T-helper 17 cell (primary cell): Measurements from ENCODE around the gene UBFD1. TPM values are rescaled to one million over a fixed set of nuclear protein-coding genes. Genes with fewer than 3 reads are reported as not detected.
"Not testable (repeated sequence)": the region's sequence is repeated elsewhere in the genome, so short reads cannot be mapped to it uniquely, and the experiment has no call there.

Source experiments
- ATAC-seq: fragments of 150-1000 bp; cut with Tn5 transposase; 2 replicates; pipeline ENCODE4 v1.10.0; 2021; ENCODE audit warnings: mild to moderate bottlenecking, moderate library complexity
- DNase-seq, 3 donors: peaks; one replicate each; pipeline versions ENCODE4 v3.0.0 to v3.0.0-alpha.2; 2020 to 2021
- H3K9me3 ChIP-seq: one replicate; pipeline ENCODE4 v1.7.0; 2013; ENCODE audit warnings: low read length, mild to moderate bottlenecking; ENCODE audit not compliant: control insufficient read depth, poor library complexity, severe bottlenecking
- H3K27ac Mint-ChIP-seq: one replicate; pipeline ENCODE4 v1.8.0; 2022; ENCODE audit warnings: mild to moderate bottlenecking, moderate library complexity, mixed read lengths
- H3K27me3 Mint-ChIP-seq: one replicate; pipeline ENCODE4 v1.8.0; 2022; ENCODE audit warnings: mixed read lengths
- H3K36me3 Mint-ChIP-seq: one replicate; pipeline ENCODE4 v1.8.0; 2022; ENCODE audit warnings: low read depth, mixed read lengths
- H3K4me1 Mint-ChIP-seq: one replicate; pipeline ENCODE4 v1.8.0; 2022; ENCODE audit warnings: mild to moderate bottlenecking, mixed read lengths
- H3K4me3 Mint-ChIP-seq: one replicate; pipeline ENCODE4 v1.8.0; 2022; ENCODE audit warnings: mild to moderate bottlenecking, moderate library complexity, mixed read lengths
- total RNA-seq, 4 donors: library from RNA in 2 of 4; stranded (reverse) in 2 of 4; gene quantifications; one replicate each; pipeline ENCODE4 v1.2.3 and lab custom pipeline; 2022 to 2026

UBFD1 gene
- total RNA-seq, 2 donors from 2014 or later, result 37.9 to 43.3 TPM

- H3K27me3 Mint-ChIP-seq, result no peaks in the 10 kb centered on the region
Observed at GRCh38 chr16:23534868-23535860, 22.4 kb upstream of the UBFD1 start.

GRCh38 chr16:23535901-23536300 is 21.6 kb upstream of the UBFD1 start:
- Mint-ChIP-seq H3K27ac (no peak overlapping the region), H3K4me3 (no peak overlapping the region), H3K36me3 (no peaks in the 10 kb centered on the region), H3K27me3 (no peaks in the 10 kb centered on the region), H3K4me1 (no peaks in the 10 kb centered on the region)
- no peaks in the 10 kb centered on the region for H3K9me3 ChIP-seq
- DNase-seq, result no peak
- ATAC-seq, result no peak

More at GRCh38 chr16:23534868-23535860, 22.4 kb upstream of the UBFD1 start:
- no peaks in the 10 kb centered on the region for H3K9me3 ChIP-seq
- no peak overlapping the region for H3K27ac Mint-ChIP-seq
- ATAC-seq (no peak), DNase-seq (no peak)
- no peaks in the 10 kb centered on the region for H3K4me1 Mint-ChIP-seq
- no peak overlapping the region for H3K4me3 Mint-ChIP-seq
- H3K36me3 Mint-ChIP-seq, result no peaks in the 10 kb centered on the region

- Mint-ChIP-seq H3K36me3 (no peaks in the 10 kb centered on the region), H3K27ac (no peak overlapping the region)
- ATAC-seq, result no peak
Observed at GRCh38 chr16:23537390-23537789, 20.1 kb upstream of the UBFD1 start.

GRCh38 chr16:23538919-23539278 is 18.6 kb upstream of the UBFD1 start:
- H3K9me3 ChIP-seq, result no peaks in the 10 kb centered on the region
- DNase-seq (no peak), ATAC-seq (no peak)
- H3K4me3 Mint-ChIP-seq, result no peak overlapping the region
- H3K27ac Mint-ChIP-seq, result no peak overlapping the region
- H3K27me3 Mint-ChIP-seq, result no peaks in the 10 kb centered on the region
- no peaks in the 10 kb centered on the region for H3K4me1 Mint-ChIP-seq
- H3K36me3 Mint-ChIP-seq, result no peaks in the 10 kb centered on the region

More at GRCh38 chr16:23537390-23537789, 20.1 kb upstream of the UBFD1 start:
- no peaks in the 10 kb centered on the region for H3K27me3 Mint-ChIP-seq
- H3K4me3 Mint-ChIP-seq, result no peak overlapping the region
- no peak for DNase-seq
- no peaks in the 10 kb centered on the region for H3K4me1 Mint-ChIP-seq
- H3K9me3 ChIP-seq, result no peaks in the 10 kb centered on the region

GRCh38 chr16:23539984-23540816 is 17.3 kb upstream of the UBFD1 start:
- Mint-ChIP-seq H3K4me1 (no peaks in the 10 kb centered on the region), H3K36me3 (no peaks in the 10 kb centered on the region), H3K4me3 (no peak overlapping the region), H3K27me3 (no peaks in the 10 kb centered on the region), H3K27ac (no peak overlapping the region)
- no peaks in the 10 kb centered on the region for H3K9me3 ChIP-seq
- DNase-seq (no peak), ATAC-seq (no peak)

- H3K27ac Mint-ChIP-seq, H3K4me3 Mint-ChIP-seq, ATAC-seq, H3K36me3 Mint-ChIP-seq, H3K4me1 Mint-ChIP-seq, H3K9me3 ChIP-seq, H3K27me3 Mint-ChIP-seq, DNase-seq: not testable (repeated sequence)
Observed at GRCh38 chr16:23540817-23541178, 16.7 kb upstream of the UBFD1 start.

- H3K4me3 Mint-ChIP-seq, result no peak overlapping the region
- DNase-seq, result no peak
- H3K27ac Mint-ChIP-seq, result no peak overlapping the region
- no peaks in the 10 kb centered on the region for H3K36me3 Mint-ChIP-seq
- ATAC-seq, result no peak
- no peaks in the 10 kb centered on the region for H3K27me3 Mint-ChIP-seq
- no peaks in the 10 kb centered on the region for H3K9me3 ChIP-seq
- peaks cover 8% of the 10 kb centered on the region for H3K4me1 Mint-ChIP-seq
Observed at GRCh38 chr16:23544436-23544835, 13.1 kb upstream of the UBFD1 start.

- H3K27ac Mint-ChIP-seq, result no peak overlapping the region
- ATAC-seq (no peak), DNase-seq (no peak)
- H3K27me3 Mint-ChIP-seq, result no peaks in the 10 kb centered on the region
- H3K4me1 Mint-ChIP-seq, result peaks cover 10% of the 10 kb centered on the region
- no peaks in the 10 kb centered on the region for H3K9me3 ChIP-seq
- peaks cover 3% of the 10 kb centered on the region for H3K36me3 Mint-ChIP-seq
- H3K4me3 Mint-ChIP-seq, result no peak overlapping the region
Observed at GRCh38 chr16:23549938-23550337, 7.6 kb upstream of the UBFD1 start.

- no peak overlapping the region for H3K4me3 Mint-ChIP-seq
- no peaks in the 10 kb centered on the region for H3K9me3 ChIP-seq
- no peak for ATAC-seq
- peaks cover 16% of the 10 kb centered on the region for H3K4me1 Mint-ChIP-seq
- no peak overlapping the region for H3K27ac Mint-ChIP-seq
- no peaks in the 10 kb centered on the region for H3K27me3 Mint-ChIP-seq
- no peak for DNase-seq
- H3K36me3 Mint-ChIP-seq, result peaks cover 3% of the 10 kb centered on the region
Observed at GRCh38 chr16:23552161-23552560, 5.4 kb upstream of the UBFD1 start.

- peaks cover 15% of the 10 kb centered on the region for H3K4me1 Mint-ChIP-seq
- no peaks in the 10 kb centered on the region for H3K27me3 Mint-ChIP-seq
- DNase-seq (no peak), ATAC-seq (no peak)
- H3K36me3 Mint-ChIP-seq, result peaks cover 3% of the 10 kb centered on the region
- H3K4me3 Mint-ChIP-seq, result no peak overlapping the region
- no peak overlapping the region for H3K27ac Mint-ChIP-seq
- H3K9me3 ChIP-seq, result no peaks in the 10 kb centered on the region
Observed at GRCh38 chr16:23554536-23554935, 3.0 kb upstream of the UBFD1 start.

GRCh38 chr16:23557779-23558702 is 514 bp downstream of the UBFD1 start:
- peaks cover 20% of the 10 kb centered on the region for H3K4me1 Mint-ChIP-seq
- H3K9me3 ChIP-seq, result no peaks in the 10 kb centered on the region
- H3K4me3 Mint-ChIP-seq, result peak overlapping the region; percentile 94
- ATAC-seq (peak; percentile 13), DNase-seq (peak in 1 of 3 donors; percentile 14)
- no peaks in the 10 kb centered on the region for H3K36me3 Mint-ChIP-seq
- H3K27me3 Mint-ChIP-seq, result no peaks in the 10 kb centered on the region
- H3K27ac Mint-ChIP-seq, result peak overlapping the region; percentile 95

- Mint-ChIP-seq H3K36me3 (peaks cover 8% of the 10 kb centered on the region), H3K27ac (peak overlapping the region; percentile 27)
Observed at GRCh38 chr16:23561586-23561985, 4.1 kb downstream of the UBFD1 start.

More at GRCh38 chr16:23561586-23561985, 4.1 kb downstream of the UBFD1 start:
- no peaks in the 10 kb centered on the region for H3K9me3 ChIP-seq
- Mint-ChIP-seq H3K4me3 (no peak overlapping the region), H3K4me1 (peaks cover 18% of the 10 kb centered on the region), H3K27me3 (no peaks in the 10 kb centered on the region)
- ATAC-seq, result no peak
- DNase-seq, result no peak
